DND-41 (cell line): ENCODE measurements around the gene TBC1D8.

ENCODE experiments used
- ATAC-seq: fragments of 200-7000 bp; cut with Tn5 transposase; 3 replicates; pipeline ENCODE4 v1.9.1; 2021; ENCODE audit warnings: low read depth; ENCODE audit not compliant: insufficient read depth
- DNase-seq: peaks from one replicate; pipeline ENCODE4 v3.0.0-alpha.2; 2020
- H2AFZ ChIP-seq: 2 replicates; pipeline ENCODE4 v1.6.0; 2012; ENCODE audit warnings: low read depth, low read length
- H3K27ac ChIP-seq: 2 replicates; pipeline ENCODE4 v1.5.1; 2012; ENCODE audit warnings: low read length, inconsistent platforms
- H3K27me3 ChIP-seq: fragments of 200-600 bp; sonication (generic); 2 replicates; pipeline ENCODE4 v1.6.0; 2012; ENCODE audit warnings: low read length, mild to moderate bottlenecking, inconsistent platforms; ENCODE audit not compliant: insufficient read depth, poor library complexity
- H3K36me3 ChIP-seq: 2 replicates; pipeline ENCODE4 v1.5.1; 2012; ENCODE audit warnings: low read length, inconsistent platforms; ENCODE audit not compliant: insufficient read depth
- H3K4me1 ChIP-seq: 2 replicates; pipeline ENCODE4 v1.5.1; 2012; ENCODE audit warnings: mild to moderate bottlenecking, low read length; ENCODE audit not compliant: insufficient read depth
- H3K4me2 ChIP-seq: 2 replicates; pipeline ENCODE4 v1.6.0; 2012; ENCODE audit warnings: mild to moderate bottlenecking, moderate library complexity, low read length, inconsistent platforms; ENCODE audit not compliant: insufficient read depth
- H3K4me3 ChIP-seq, 2 experiments: fragments of 200-600 bp in 1 of 2; shearing (Covaris generic) in 1 of 2; 2 replicates each; pipeline ENCODE4 v1.5.1; 2012 to 2016; ENCODE audit warnings: inconsistent platforms in 2 of 2, low read length in 2 of 2, mild to moderate bottlenecking in 2 of 2, low read depth in 1 of 2, moderate library complexity in 1 of 2
- H3K79me2 ChIP-seq: 2 replicates; pipeline ENCODE4 v1.6.0; 2012; ENCODE audit warnings: low read length, inconsistent platforms; ENCODE audit not compliant: insufficient read depth
- H3K9ac ChIP-seq: 2 replicates; pipeline ENCODE4 v1.6.0; 2012; ENCODE audit warnings: low read depth, mild to moderate bottlenecking, inconsistent platforms, low read length, moderate library complexity
- H3K9me3 ChIP-seq: 2 replicates; pipeline ENCODE4 v1.5.1; 2012; ENCODE audit warnings: low read length, moderate library complexity, mild to moderate bottlenecking, inconsistent platforms; ENCODE audit not compliant: insufficient read depth, severe bottlenecking
- H4K20me1 ChIP-seq: 2 replicates; pipeline ENCODE4 v1.6.0; 2012; ENCODE audit warnings: low read length; ENCODE audit not compliant: insufficient read depth
- EZH2 ChIP-seq: IDR thresholded peaks from 3 replicates; pipeline ENCODE4 v1.6.1; 2012; ENCODE audit warnings: borderline replicate concordance, low read depth, mild to moderate bottlenecking, moderate library complexity, low read length, inconsistent platforms; ENCODE audit not compliant: severe bottlenecking
- TF ChIP-seq, protein P1 (sequence below): IDR thresholded peaks from 2 replicates; pipeline ENCODE4 v1.5.1; 2012; ENCODE audit warnings: borderline replicate concordance, low read length, moderate library complexity, mild to moderate bottlenecking; ENCODE audit not compliant: poor library complexity, severe bottlenecking; ENCODE audit errors: extremely low read depth

Gene TBC1D8

GRCh38 chr2:101161658-101162057 is 10.5 kb upstream of the TBC1D8 start:
- H2AFZ ChIP-seq, result no peak overlapping the region
- TF ChIP-seq, protein P1, sequence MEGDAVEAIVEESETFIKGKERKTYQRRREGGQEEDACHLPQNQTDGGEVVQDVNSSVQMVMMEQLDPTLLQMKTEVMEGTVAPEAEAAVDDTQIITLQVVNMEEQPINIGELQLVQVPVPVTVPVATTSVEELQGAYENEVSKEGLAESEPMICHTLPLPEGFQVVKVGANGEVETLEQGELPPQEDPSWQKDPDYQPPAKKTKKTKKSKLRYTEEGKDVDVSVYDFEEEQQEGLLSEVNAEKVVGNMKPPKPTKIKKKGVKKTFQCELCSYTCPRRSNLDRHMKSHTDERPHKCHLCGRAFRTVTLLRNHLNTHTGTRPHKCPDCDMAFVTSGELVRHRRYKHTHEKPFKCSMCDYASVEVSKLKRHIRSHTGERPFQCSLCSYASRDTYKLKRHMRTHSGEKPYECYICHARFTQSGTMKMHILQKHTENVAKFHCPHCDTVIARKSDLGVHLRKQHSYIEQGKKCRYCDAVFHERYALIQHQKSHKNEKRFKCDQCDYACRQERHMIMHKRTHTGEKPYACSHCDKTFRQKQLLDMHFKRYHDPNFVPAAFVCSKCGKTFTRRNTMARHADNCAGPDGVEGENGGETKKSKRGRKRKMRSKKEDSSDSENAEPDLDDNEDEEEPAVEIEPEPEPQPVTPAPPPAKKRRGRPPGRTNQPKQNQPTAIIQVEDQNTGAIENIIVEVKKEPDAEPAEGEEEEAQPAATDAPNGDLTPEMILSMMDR, result no peak
- TF ChIP-seq EZH2, result no peak
- H3K79me2 ChIP-seq, result no peaks in the 10 kb centered on the region
- no peaks in the 10 kb centered on the region for H3K4me1 ChIP-seq
- DNase-seq (no peak), ATAC-seq (no peak)
- H3K36me3 ChIP-seq, result no peaks in the 10 kb centered on the region
- no peaks in the 10 kb centered on the region for H4K20me1 ChIP-seq
- no peak overlapping the region for H3K27ac ChIP-seq
- no peak overlapping the region for H3K4me3 ChIP-seq
- H3K9me3 ChIP-seq, result no peaks in the 10 kb centered on the region
- H3K27me3 ChIP-seq, result no peaks in the 10 kb centered on the region
- no peak overlapping the region for H3K4me2 ChIP-seq
- H3K9ac ChIP-seq, result no peak overlapping the region

DNA sequence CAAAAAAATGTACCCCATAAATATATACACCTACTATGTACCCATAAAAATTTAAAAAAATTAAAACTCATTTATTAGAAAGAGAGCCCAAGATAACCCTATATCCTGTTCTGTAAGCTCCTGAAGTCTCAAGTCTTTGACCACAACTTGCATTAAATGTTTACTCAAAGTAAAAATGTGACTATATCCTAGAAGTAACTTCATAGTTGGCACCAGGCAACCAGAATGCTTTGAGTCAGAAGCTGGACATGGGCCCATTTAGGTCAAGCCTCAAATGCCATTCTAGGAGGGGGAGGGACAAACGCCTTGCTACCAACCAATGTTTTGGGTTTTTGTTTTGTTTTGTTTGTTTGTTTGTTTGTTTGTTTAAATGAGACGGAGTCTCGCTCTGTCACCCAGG is 9.3 kb upstream of the TBC1D8 start:
- Histone ChIP-seq H3K4me2 (no peak overlapping the region), H3K27ac (no peak overlapping the region), H3K27me3 (no peaks in the 10 kb centered on the region), H3K79me2 (no peaks in the 10 kb centered on the region), H3K9ac (no peak overlapping the region), H3K9me3 (no peaks in the 10 kb centered on the region), H2AFZ (no peak overlapping the region), H4K20me1 (no peaks in the 10 kb centered on the region), H3K36me3 (no peaks in the 10 kb centered on the region), H3K4me3 (no peak overlapping the region), H3K4me1 (no peaks in the 10 kb centered on the region)
- no peak for ATAC-seq
- no peak for DNase-seq
- TF ChIP-seq, protein P1, result no peak
- no peak for TF ChIP-seq EZH2

GRCh38 chr2:101159526-101159925 is 8.3 kb upstream of the TBC1D8 start:
- H3K79me2 ChIP-seq, result no peaks in the 10 kb centered on the region
- no peaks in the 10 kb centered on the region for H3K9me3 ChIP-seq
- no peaks in the 10 kb centered on the region for H3K36me3 ChIP-seq
- ATAC-seq, result no peak
- no peak overlapping the region for H2AFZ ChIP-seq
- no peak overlapping the region for H3K4me3 ChIP-seq
- DNase-seq, result no peak
- no peak overlapping the region for H3K9ac ChIP-seq
- H3K4me1 ChIP-seq, result no peaks in the 10 kb centered on the region
- no peaks in the 10 kb centered on the region for H3K27me3 ChIP-seq
- H4K20me1 ChIP-seq, result no peaks in the 10 kb centered on the region
- no peak overlapping the region for H3K27ac ChIP-seq
- no peak overlapping the region for H3K4me2 ChIP-seq
- no peak for TF ChIP-seq EZH2
- TF ChIP-seq, protein P1, result no peak

- H3K36me3 ChIP-seq, result no peaks in the 10 kb centered on the region
- H3K27me3 ChIP-seq, result no peaks in the 10 kb centered on the region
- H3K4me3 ChIP-seq, result no peak overlapping the region
- no peaks in the 10 kb centered on the region for H4K20me1 ChIP-seq
- no peak overlapping the region for H3K4me2 ChIP-seq
- no peak overlapping the region for H2AFZ ChIP-seq
- H3K9me3 ChIP-seq, result no peaks in the 10 kb centered on the region
- no peaks in the 10 kb centered on the region for H3K79me2 ChIP-seq
- peaks cover 8% of the 10 kb centered on the region for H3K4me1 ChIP-seq
- DNase-seq, result no peak
- no peak for ATAC-seq
- no peak overlapping the region for H3K9ac ChIP-seq
- no peak for TF ChIP-seq EZH2
- TF ChIP-seq, protein P1, result no peak
- H3K27ac ChIP-seq, result no peak overlapping the region
These were observed 6.1 kb upstream of the TBC1D8 start for GRCh38 chr2:101157272-101157671.
